Fibroblast of lung (primary cell): Measurements from ENCODE around the gene HAO2.

Experiments used
- EZH2 ChIP-seq: IDR thresholded peaks from 2 replicates; pipeline ENCODE4 v1.5.1; 2012; ENCODE audit warnings: low read length, control low read depth, mild to moderate bottlenecking; ENCODE audit errors: missing control alignments
- TF ChIP-seq, protein P1 (sequence below), 2 donors: IDR thresholded peaks in 1 of 2; conservative IDR thresholded peaks in 1 of 2; 1 replicate in 1 of 2; 2 replicates in 1 of 2; pipeline ENCODE4 v1.5.1; 2011 to 2012; ENCODE audit warnings: low read length in 2 of 2, control low read depth in 1 of 2, inconsistent platforms in 1 of 2, low read depth in 1 of 2, mild to moderate bottlenecking in 1 of 2

DNA sequence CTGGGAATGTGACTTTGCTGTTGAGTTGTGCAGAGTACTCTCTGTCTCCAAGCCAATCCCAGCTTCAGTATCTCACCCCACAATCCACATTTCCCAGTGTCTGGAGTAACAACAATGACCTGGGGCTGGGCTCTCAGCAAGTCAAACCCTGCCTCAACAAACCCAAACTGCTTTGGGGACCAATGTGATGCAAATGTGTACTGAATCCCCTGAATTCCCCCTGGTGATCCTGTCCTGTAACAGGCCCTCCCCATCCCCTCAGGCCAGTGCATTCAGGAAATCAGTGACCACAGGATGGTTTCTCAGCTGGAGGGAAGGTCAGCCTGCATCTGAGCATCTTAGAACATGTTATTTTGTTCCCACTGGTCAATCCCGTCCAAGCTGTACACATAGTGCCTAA is 36.7 kb upstream of the HAO2 start:
- TF ChIP-seq, protein P1, sequence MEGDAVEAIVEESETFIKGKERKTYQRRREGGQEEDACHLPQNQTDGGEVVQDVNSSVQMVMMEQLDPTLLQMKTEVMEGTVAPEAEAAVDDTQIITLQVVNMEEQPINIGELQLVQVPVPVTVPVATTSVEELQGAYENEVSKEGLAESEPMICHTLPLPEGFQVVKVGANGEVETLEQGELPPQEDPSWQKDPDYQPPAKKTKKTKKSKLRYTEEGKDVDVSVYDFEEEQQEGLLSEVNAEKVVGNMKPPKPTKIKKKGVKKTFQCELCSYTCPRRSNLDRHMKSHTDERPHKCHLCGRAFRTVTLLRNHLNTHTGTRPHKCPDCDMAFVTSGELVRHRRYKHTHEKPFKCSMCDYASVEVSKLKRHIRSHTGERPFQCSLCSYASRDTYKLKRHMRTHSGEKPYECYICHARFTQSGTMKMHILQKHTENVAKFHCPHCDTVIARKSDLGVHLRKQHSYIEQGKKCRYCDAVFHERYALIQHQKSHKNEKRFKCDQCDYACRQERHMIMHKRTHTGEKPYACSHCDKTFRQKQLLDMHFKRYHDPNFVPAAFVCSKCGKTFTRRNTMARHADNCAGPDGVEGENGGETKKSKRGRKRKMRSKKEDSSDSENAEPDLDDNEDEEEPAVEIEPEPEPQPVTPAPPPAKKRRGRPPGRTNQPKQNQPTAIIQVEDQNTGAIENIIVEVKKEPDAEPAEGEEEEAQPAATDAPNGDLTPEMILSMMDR (conservative IDR thresholded peaks at IDR 0.05 in 1 of 2, IDR thresholded peaks at IDR 0.05 in 1 of 2; ENCODE audit: low read depth in 1 of 2, low read length in 2 of 2) = no peak
- TF ChIP-seq EZH2 = no peak
